ENCODE results near the gene NEURL1B.

Gene NEURL1B

GRCh38 chr5:172730222-172730621 lies 89.2 kb downstream of the NEURL1B start:
- DNase-seq (ENCODE audit: low read depth in 2 of 2), result no peak

- DNase-seq (ENCODE audit: low read depth in 2 of 2), result no peak
Measured at GRCh38 chr5:172730981-172731679, 90.1 kb downstream of the NEURL1B start.

GRCh38 chr5:172731680-172732074 lies 90.6 kb downstream of the NEURL1B start:
- DNase-seq (ENCODE audit: low read depth in 2 of 2), result no peak

- no peak for DNase-seq (ENCODE audit: low read depth in 2 of 2)
Measured at GRCh38 chr5:172732201-172732865, 91.3 kb downstream of the NEURL1B start.

- no peak for DNase-seq (ENCODE audit: low read depth in 2 of 2)
Measured at GRCh38 chr5:172733131-172733973, 92.3 kb downstream of the NEURL1B start.

- no peak for DNase-seq (ENCODE audit: low read depth in 2 of 2)
Measured at GRCh38 chr5:172733974-172734346, 92.9 kb downstream of the NEURL1B start.

GRCh38 chr5:172735141-172735831 lies 94.2 kb downstream of the NEURL1B start:
- DNase-seq (ENCODE audit: low read depth in 2 of 2), result no peak

- no peak for DNase-seq (ENCODE audit: low read depth in 2 of 2)
Measured at GRCh38 chr5:172736508-172737135, 95.6 kb downstream of the NEURL1B start.

- no peak for DNase-seq (ENCODE audit: low read depth in 2 of 2)
Measured at GRCh38 chr5:172739375-172739774, 98.3 kb downstream of the NEURL1B start.

- no peak for DNase-seq (ENCODE audit: low read depth in 2 of 2)
Measured at GRCh38 chr5:172740428-172741205, 99.6 kb downstream of the NEURL1B start.
